HG02623 (cell line): Measurements from ENCODE around the gene FAM241A.
"Not testable (repeated sequence)": the region's sequence is repeated elsewhere in the genome, so short reads cannot be mapped to it uniquely, and the experiment has no call there.

ENCODE experiments used
- ATAC-seq: cut with Tn5 transposase; IDR thresholded peaks from one replicate; pipeline ENCODE4 v1.9.1; 2021; ENCODE audit warnings: moderate library complexity; ENCODE audit not compliant: unreplicated experiment

FAM241A gene

DNA sequence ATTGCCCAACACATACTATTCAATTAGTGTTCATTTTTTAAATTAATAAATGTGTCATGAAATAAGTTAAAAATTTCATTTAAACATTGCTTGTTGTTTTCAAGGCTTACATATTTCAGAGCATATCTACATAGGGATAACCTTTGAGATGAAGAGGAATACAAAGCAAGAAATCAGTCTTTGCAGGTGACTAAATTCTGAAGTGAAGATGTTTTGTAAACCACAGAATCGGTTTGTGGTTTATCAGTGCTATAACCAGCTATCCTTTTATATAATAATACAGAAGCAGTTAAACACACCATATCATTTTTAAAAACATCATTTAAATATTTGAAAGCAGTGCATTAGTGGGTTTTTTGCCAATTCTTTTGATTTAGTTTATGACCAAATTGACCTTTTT is 26.9 kb downstream of the FAM241A start:
- peak; percentile 68 for ATAC-seq

DNA sequence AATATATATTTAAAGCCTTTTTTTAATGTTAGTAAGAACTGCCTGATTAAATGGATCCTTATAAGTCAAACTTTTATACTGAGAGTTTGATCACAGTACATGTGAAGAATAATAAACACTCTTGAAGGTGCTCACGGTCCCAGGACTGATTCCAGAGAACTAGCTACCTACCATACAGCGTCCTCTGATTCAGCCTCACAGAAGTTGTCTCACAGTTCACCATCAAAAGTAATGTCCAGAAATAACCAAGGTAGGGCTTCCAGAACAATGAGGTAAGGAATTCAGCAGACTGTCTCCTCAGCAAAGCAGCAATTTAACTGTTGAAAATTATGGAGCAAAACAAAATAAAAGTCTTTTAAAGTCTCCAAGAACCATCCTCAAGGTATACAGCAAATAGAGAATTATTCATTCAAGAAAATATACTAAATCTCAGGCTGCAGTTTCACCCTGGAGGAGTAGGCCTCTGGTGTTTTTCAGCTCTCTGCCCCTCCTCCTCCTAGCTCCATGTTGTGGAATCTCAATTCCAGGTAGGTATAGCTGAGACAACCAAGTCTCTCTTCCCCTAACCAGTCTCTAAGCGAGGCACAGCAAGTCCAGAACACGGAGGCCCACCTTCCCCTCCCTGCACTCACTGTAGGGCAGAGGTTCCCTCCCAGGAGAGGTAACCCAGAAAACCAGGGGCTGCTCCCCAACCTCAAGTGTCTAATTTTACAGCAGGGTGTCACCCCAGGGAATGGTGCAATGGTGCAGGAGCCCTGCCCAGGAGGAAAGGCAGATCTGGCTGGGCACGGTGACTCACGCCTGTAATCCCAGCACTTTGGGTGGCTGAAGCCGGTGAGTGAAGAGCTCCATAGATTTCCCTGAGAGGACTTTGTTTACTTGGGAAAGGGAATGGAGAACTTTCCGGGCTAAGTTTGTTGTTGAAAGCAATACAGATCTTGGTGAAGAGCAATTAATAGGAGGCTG is 28.6 kb downstream of the FAM241A start:
- no peak for ATAC-seq

DNA sequence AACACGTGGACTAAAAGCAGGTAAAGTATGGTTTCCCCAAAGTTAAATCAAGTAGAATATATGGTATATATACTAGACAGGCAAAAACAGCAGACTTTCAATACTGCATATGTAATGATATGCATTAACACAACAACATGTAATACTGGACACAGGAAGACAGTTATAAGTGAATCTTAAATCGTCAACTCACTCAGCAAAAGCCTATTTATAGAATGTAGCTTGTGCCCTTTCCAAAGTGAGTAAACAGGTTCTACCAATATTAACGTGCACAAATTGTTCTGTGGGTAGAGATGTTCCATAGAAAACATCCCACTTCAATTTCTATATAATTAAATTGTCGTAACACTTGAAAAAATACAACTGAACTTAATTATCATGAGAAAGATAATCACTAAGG is 30.6 kb downstream of the FAM241A start:
- no peak for ATAC-seq

DNA sequence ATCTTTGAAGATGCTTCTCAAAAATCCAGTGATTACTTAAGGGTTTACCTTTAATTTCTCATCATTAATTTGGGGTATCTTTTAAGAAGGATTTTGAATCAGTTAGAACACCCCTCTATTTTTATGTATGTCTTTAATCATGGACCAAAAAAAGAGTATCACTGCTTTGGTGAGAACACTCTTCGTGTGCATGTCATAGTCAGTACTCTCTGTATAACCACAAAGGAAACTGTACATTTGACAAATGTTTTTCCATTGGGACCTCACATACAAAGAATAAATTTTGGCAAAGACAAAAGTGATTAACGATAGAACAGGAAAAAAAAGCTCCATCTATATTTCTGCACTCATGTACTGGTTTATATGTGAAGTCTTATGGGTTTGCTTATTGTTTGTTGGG is 31.3 kb downstream of the FAM241A start:
- ATAC-seq, result no peak

DNA sequence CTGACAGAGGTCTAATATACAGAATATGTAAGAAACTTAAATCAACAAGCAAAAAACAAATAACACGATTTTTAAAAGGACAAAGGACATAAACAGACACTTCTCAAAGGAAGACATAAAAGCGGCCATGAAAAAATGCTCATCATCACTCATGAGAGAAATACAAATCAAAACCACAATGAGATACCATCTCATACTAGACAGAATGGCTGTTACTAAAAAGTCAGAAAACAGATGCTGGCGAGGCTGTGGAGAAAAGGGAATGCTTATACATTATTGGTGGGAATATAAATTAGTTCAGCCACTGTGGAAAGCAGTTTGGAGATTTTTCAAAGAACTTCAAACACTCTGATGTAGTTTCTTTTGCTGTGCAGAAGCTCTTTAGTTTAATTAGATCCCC is 33.5 kb downstream of the FAM241A start:
- ATAC-seq, result not testable (repeated sequence)

DNA sequence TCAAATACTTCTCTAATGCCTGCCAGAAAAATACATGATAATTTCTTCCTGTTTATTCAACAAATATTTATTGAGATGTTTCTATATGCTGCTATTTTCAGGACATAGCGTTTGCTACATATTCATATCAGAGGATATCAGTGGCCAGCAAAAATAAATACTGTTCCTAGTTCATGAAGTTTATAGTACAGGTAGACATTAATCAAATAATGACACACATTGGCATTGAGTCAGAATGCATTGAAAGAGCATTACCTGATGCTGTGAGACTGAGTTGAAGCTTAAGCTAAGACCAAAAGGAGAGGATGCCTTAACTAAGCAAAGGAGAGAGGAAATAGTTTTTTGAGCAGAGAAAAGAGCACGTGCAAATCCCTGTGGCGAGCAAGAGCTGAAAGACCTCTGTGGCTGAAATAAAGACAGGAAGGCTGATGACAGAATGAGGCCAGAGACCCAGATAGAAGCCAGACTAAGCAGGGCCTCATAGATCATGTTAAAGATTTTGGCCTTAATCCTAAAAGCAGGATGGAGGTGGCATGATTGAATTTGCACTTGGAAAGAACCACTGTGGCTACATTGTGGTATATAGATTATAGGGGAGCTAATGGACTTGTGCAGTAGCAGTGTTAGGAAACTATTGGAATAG is 36.2 kb downstream of the FAM241A start:
- ATAC-seq, result no peak

DNA sequence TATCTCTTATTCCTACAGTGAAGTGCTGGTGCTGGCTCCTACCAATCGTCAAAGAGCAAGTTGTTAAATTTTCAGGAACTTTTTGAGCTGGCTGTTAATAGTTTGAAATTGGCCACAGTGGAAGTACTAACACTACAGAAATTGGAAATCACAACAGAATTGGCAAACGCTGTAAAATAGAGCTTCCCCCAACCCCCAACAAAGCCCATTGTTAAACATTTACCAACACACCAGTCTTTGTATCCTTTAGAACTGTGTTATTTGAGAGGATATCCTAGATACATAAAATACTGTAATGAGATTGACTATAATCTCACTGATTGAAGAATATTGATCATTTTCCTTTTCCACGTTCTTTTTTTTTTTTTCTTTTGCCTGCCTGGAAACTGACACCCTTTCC is 37.4 kb downstream of the FAM241A start:
- ATAC-seq, result no peak

DNA sequence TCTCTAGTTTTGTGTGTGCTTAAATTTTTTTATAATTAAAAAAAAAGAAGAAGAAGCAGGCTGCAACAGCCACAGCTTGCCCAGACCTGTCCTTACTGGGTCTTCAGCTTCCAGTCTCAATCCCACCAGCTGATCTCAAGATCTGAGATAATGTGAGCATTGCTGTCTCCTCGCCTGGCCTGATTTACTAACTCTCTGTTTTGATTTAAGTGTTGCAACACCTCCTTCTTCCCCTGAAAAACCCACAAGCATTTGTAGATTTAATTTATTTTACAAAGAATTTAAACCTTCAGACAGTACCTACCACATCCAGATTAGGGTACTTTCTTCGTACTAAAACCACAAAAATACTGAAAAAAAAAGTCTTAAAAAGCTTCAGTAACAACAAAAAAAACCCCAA is 38.0 kb downstream of the FAM241A start:
- no peak for ATAC-seq

DNA sequence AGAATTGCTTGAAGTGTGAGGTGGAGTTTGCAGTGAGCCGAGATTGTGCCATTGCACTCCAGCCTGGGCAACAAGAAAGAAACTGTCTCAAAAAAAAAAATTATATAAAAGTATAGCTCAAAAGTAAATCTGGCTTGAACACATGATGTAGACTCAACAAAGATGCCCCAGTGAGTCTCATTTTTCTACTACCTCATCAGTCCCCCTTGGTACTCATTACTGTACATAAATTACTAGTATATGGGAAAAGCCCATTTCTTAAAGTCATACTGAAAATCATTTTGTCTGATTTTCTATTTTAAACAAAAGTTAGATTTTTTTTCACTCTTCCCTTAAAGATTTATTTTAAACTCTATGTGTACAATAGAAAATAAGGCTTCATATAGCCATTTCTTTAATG is 39.2 kb downstream of the FAM241A start:
- ATAC-seq, result peak; percentile 61

DNA sequence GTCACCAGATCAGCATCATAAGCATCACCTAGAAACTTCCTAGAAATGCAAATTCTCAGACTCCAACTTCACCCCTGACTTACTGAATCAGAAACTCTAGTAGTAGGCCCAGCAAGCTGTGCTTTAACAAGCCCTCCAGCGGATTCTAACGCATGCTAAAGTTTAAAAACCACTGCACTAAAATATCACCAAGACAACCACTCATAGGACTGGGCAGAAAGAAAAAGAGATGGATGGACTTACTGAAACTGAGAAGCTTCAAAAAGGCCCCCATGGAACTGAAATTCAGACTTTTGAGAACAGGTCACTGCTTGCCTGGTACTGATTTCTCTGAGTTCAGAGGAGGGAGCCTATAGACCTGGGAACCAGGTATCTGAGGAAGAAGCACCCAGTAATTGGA is 40.1 kb downstream of the FAM241A start:
- peak; percentile 56 for ATAC-seq

DNA sequence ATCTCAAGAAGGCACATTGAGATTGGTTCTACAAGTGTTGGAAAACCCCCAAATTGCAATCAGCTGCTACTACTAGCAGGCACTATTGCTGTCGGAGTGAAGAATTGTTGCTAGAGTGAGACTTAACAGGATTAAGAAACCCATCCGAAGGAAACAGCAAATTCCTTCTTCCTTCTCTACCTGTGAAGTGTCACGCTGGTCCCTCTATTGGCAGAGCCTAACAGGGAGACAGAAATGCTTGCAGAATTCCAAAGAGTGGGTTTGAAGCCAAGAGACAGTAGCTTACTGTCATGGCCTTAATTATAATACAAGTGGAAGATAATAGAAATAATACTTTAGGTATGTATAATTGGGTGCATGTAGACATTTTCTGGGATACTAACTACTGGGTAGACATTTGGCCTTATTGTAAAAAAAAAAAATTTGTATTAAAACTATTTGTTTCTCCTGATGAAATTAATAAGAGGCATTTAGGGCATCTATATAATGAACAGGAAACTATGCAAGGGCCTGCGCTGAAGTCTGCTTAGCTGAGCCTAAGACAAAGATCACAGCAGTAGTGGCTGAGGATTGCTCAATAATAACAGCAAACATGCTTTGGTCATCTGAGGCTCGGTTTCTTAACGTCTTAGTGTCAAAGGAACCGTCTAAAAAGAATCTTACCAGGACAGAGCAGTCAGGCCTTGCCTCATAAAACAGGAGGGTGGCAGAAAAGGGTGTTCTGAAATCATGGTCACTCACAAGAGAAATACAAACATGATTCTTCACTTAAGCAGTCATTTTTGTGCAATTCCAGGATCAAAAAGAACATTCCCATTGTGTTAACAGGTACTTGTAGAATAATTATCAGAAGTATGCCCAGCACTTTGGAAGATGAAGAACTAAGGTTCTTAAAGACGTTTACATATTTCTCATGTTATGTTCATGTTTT is 40.8 kb downstream of the FAM241A start:
- no peak for ATAC-seq

DNA sequence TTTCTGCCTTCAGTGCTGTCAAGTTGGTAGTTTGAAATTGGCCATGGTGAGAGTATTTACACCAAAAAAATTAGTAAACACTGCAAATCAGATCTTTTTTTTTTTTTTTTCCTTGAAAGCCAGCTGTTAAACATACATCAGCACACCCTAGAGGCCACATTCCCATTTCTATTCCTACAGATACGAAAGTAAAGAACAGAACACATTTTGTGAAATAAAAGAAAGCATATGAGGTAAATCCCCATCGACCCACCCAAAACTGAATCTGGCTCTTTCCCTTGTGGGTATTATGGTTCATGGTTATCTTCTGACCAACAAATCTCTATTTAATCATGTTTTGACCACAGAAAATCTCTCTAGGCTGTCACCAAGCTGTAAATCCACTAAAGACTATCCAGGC is 44.5 kb downstream of the FAM241A start:
- no peak for ATAC-seq

DNA sequence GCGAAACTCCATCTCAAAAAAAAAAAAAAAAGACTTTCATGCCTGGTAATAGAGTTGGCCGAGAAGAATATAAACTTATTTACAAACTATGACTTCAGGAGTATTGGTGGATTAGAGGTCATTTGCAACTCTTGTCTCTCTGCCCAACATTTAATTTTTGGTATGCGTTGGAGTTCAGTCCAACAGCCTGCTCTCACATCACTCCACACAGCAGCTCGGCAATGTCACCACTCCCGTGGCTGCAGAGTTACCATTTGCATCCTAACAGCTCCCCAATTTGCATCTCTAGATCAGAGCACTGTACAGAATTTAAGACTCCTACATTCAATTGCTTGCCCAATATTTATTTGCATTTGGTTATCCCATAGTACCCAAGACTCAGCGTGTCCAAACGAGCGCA is 45.4 kb downstream of the FAM241A start:
- ATAC-seq, result no peak

DNA sequence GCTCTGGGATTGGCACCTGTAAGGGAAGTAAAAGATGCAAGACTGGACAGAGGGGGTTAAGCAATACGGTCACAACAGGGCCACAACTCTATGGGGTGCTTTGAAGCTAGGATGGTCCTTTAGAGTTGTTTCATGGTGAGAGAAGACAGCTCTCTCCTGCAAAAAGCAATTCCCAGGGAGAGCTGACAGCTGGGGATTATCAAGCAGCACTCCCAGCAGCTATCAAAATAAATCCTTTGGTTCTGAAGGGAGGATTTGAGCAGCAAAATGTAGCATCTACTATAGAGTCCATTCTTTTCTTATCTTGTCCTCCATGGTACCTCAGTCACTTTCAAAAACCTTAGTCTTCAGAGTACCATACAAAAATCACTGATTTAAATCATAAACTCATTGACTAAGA is 51.2 kb downstream of the FAM241A start:
- no peak for ATAC-seq

DNA sequence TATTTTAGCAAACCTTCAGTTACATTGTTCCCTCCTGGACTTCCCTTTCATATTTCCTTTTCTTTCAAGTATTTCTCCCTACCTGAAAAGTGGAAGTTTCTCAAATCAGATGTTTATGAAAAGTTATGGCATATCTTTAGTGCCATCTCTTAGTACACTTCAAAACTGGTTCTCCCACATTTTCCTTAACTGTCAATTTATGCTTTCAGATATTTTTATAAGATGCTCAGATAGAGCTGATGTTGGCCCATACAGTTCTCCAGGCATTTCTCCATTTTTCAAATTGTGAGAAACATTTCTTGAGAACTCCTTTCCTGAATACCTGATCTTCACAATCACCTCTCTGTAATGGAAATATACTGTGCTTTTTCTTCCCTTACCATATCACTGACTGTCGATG is 53.8 kb downstream of the FAM241A start:
- no peak for ATAC-seq

DNA sequence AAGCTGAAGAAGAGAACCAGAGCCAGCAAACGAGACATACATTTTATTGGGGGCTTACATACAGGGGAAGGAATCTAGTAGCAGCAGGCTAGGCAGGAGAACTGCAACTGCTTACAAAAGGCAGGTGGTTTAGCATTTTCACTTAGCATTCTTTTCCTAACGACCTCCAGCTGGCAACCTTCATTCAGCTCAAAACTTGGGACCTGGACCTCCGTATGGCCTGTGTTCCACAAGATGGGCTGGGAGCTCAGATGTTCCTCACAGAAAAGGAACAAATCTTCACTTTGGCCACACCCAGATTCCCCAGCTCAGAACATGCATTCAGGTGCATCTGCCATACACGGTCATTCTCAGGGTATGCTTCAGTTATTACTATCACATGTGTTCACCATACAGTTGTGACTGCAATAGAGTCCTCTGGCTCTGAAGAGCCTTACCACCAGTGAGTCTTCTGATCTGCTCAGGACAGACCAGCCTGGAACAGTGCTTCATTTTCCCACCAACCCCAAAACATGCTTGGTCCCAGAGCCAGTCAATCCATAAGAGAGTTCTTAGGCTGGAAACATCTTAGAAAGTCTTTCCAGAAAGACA is 56.8 kb downstream of the FAM241A start:
- peak; percentile 34 for ATAC-seq

DNA sequence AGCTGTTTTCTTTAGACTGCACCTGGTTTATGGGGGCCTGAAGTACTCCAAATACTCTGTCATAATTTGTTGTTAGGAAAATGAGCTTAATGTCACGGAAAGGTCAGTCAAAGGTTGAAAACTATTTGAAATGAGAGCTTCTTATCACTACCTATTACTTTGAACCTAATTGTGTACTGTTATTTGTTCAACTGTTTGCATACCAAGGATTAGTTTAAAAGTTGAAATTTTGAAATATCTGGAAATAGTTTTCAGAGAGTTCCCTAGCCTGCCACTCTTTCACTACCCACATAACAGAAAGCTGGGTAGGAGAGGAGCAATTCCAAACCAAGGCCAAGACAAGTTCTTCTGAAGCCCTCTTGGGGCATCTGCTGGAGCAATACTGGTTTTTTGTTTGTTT is 58.3 kb downstream of the FAM241A start:
- no peak for ATAC-seq

DNA sequence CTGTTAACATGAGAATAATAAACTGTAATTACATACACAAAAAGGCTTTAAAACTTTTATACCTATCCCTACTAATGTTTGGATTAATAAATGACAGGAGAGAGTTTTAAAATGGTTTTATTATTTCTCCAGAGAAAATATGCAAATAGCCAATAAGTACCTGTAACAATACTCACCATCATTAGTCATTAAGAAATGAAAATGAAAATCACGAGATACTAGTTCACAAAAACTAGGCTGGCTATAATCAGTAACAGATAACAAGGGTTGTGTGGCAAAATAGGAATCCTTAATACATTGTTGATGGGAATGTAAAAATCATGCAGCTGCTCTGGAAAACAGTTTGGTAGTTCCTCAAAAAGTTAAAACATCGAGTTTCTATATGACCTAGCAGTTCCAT is 61.2 kb downstream of the FAM241A start:
- no peak for ATAC-seq

DNA sequence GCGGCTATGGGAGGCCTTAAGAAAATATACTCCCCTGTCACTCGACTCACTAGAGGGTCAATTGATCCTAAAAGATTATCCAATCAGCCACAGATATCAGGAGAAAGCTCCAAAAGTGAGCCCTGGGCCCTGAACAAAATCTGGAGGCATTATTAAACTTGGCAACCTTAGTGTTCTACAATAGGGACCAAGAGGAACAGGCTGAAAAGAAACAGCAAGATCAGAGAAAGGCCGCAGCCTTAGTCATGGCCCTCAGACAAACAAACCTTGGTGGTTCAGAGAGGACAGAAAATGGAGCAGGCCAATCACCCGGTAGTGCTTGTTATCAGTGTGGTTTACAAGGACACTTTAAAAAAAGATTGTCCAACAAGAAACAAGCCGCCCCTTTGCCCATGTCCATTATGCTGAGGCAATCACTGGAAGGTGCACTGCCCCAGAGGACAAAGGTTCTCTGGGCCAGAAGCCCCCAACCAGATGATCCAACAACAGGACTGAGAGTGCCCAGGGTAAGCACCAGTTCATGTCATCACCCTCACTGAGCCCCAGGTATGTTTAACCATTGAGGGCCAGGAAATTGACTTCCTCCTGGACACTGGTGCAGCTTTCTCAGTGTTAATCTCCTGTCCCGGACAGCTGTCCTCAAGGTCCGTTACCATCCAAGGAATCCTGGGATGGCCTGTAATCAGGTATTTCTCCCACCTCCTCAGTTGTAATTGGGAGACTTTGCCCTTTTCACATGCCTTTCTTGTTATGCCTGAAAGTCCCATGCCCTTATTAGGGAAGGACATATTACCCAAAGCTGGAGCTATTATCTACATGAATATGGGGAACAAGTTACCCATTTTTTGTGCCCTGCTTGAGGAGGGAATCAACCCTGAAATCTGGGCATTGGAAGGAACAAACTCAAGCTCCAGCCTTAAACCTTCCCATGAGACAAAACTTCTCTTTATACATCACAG is 63.2 kb downstream of the FAM241A start:
- ATAC-seq, result not testable (repeated sequence)

DNA sequence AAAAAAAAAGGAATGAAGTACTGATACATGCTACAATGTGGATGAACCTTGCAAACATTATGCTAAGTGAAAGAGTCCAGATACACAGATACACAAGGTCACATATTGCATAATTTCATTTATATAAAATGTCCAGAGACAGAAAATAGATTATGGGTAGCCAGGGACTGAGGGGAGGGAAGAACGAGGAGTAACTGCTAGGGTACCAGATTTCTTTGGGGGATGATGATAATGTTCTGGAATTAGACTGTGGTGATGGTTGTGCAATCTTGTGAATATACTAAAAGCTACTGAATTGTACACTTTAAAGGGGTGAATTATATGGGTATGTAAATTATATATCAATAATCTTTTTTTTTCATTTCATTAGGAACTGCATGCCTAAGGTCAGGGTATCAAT is 65.5 kb downstream of the FAM241A start:
- no peak for ATAC-seq
